HG02759 (cell line): ENCODE measurements around the gene CALM3.
"Not testable (repeated sequence)": the region's sequence is repeated elsewhere in the genome, so short reads cannot be mapped to it uniquely, and the experiment has no call there.

Experiments used
- ATAC-seq: cut with Tn5 transposase; IDR thresholded peaks from one replicate; pipeline ENCODE4 v1.9.1; 2021; ENCODE audit warnings: mild to moderate bottlenecking, moderate library complexity; ENCODE audit not compliant: unreplicated experiment

CALM3 gene

DNA sequence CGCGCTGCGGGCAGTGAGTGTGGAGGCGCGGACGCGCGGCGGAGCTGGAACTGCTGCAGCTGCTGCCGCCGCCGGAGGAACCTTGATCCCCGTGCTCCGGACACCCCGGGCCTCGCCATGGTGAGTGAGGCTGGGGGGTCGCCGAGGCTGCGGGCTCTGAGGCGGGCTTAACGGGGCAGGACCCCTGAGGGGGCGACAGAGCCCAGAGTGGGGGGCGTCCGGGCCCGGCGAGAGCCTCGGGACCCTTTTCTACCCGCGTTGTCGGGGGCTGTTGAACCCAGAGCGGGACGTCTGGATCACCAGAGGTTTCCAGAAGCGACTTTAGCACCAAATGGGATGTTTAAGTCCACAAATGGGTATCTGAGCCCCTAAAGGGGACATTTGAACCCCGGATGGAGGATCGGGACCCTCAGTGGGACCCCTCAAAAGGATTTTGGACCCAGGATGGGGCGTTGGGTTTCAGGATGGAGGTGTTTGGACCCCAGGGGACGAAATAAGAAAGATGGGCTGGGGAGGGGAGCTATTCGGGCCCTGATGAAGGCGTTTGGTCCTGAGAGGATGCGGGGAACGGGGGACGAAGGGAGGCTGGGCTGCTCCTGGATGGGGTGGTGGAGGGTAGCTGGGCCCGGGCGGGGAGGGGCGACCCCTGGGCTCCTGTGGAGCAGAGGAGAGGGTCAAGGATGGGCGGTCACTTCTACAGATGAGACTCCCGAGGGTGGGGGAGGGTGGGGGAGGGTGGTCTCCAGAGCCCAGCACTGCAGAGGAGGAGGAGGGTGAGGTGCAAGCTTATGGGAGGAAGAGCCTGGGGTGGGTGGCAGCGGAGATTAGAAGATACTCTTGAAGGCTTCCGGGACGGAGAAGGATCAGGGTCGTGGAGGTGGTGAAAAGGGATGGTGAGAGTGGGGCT is at the start of gene CALM3:
Gene CALM3, plus strand, starts transcription at position 13 of the 907 bp plus-strand sequence. Its CDS starts 105 bp downstream, at position 118.
- no peak for ATAC-seq

DNA sequence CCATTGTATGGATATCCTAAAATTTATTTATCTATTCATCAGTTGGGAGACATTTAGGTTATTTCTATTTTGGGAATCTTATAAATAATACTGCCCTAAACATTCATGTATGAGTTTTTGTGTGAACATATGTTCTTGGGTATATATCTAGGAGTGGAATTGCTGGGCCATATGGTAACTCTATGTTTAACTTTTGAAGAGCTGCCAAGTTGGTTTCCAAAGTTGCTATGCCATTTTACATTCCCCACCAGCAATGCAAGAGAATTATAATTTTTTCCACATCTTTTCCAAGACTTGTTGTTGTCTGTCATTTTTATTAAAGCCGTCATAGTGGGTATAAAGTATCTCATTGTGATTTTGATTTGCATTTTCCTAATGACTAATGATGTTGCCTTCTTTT is 48.2 kb upstream of the CALM3 start:
- ATAC-seq = no peak

DNA sequence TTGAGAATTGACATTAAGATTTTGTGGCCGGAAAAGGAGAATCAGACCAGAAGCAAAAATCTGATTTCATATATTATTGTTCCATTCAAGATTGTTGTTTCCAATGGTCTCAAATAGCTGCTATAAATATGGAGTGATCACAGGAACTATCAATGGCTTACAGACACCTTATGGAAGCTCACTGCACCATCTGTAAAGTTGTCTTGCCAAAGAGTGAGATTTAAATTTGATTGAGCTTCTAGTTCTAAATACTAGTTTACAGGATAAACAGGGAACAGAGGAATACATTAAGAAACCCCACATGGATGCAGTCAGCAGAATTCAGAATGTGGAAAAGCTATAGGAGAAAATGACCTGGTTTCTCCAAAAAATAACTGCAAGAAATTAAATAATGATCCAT is 47.0 kb upstream of the CALM3 start:
- no peak for ATAC-seq

GRCh38 chr19:46555628-46556280 is 45.4 kb upstream of the CALM3 start:
- ATAC-seq = no peak

GRCh38 chr19:46556471-46556870 is 44.7 kb upstream of the CALM3 start:
- ATAC-seq = not testable (repeated sequence)

DNA sequence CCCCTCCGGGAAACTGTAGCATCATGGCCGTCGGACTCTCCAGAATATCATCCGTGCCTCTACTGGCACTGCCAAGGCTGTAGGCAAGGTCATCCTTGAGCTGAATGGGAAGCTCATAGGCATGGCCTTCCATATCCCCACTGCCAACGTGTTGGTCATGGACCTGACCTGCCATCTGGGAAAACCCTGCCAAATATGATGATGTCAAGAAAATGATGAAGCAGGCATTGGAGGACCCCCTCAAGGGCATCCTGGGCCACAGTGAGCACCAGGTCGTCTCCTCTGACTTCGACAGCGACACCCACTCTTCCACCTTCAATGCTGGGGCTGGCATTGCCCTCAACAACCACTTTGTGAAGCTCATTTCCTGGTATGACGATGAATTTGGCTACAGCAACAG is 41.9 kb upstream of the CALM3 start:
- ATAC-seq = no peak

GRCh38 chr19:46559675-46560074 is 41.5 kb upstream of the CALM3 start:
- not testable (repeated sequence) for ATAC-seq

GRCh38 chr19:46564701-46565100 is 36.4 kb upstream of the CALM3 start:
- no peak for ATAC-seq

GRCh38 chr19:46571495-46571894 is 29.6 kb upstream of the CALM3 start:
- ATAC-seq = no peak

- ATAC-seq = no peak
These were observed 27.2 kb upstream of the CALM3 start for GRCh38 chr19:46573679-46574498.

GRCh38 chr19:46574533-46574932 is 26.6 kb upstream of the CALM3 start:
- ATAC-seq = no peak

DNA sequence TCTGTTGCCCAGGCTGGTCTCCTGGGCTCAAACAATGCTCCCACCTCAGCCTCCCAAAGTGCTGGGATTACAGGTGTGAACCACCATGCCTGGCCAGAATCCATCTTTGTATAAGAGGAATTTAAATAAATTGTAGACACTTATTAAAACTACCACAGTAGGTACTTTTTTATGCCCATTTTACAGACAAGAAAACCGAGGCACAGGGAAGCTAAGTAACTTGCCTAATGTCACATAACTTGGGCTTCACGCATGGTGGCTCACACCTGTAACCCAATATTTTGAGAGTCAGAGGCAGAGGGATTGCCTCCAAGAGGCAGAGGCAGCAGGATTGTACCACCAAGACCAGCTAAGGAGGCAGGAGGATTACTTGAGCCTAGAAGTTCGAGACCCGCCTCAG is 22.7 kb upstream of the CALM3 start:
- no peak for ATAC-seq

- ATAC-seq = no peak
These were observed 21.7 kb upstream of the CALM3 start for GRCh38 chr19:46579361-46579879.

DNA sequence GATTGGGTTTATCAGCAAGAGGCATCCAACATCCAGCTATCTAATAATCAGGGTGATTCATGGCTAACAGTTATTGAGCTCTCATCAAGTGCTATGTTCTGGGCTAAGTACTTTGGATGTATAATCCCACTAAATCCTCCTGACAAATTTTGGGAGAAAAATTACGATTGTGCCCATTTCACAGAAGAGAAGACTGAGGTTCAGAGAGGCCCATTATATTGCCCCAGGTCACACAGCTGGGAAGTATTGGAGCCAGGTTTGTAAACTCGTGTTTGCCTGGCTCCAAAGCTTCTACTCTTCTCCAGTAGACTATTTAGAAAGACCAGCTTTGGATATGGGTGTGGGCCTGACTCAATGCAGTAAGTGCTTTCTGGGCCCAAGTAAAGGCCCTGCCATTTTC is 20.9 kb upstream of the CALM3 start:
- ATAC-seq = no peak

GRCh38 chr19:46585539-46585938 is 15.6 kb upstream of the CALM3 start:
- no peak for ATAC-seq

- no peak for ATAC-seq
These were observed 14.8 kb upstream of the CALM3 start for GRCh38 chr19:46586294-46586693.

GRCh38 chr19:46587861-46588260 is 13.3 kb upstream of the CALM3 start:
- no peak for ATAC-seq

DNA sequence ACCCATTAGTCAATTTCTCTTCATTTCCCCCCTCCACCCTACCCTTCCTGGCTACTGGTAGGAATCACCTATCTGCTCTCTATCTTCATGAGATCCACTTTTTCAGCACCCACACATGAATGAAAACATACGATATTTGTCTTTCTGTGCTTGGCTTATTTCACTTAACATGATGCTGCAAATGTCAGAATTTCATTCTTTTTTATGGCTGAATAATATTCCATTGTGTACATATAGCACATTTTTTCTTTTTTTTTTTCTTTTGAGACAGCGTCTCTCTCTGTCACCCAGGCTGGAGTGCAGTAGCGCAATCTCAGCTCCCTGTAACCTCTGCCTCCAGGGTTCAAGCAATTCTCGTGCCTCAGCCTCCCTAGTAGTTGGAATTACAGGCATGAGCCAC is 9.9 kb upstream of the CALM3 start:
- no peak for ATAC-seq

- no peak for ATAC-seq
These were observed 9.3 kb upstream of the CALM3 start for GRCh38 chr19:46591870-46592269.

GRCh38 chr19:46596008-46596407 is 5.1 kb upstream of the CALM3 start:
- ATAC-seq = no peak

- no peak for ATAC-seq
These were observed 2.7 kb upstream of the CALM3 start for GRCh38 chr19:46598372-46598917.
